ENCODE data around the gene TLCD2.

Gene TLCD2

GRCh38 chr17:1720856-1721386 is 10.7 kb upstream of the TLCD2 start:
- no peaks in the 10 kb centered on the region for H3K9me3 ChIP-seq
- peak; percentile 62 for DNase-seq
- peak; percentile 89 for TF ChIP-seq CTCF (IDR thresholded peaks at IDR 0.05; ENCODE audit: low read depth, low read length)
- H3K36me3 ChIP-seq: no peaks in the 10 kb centered on the region; the same call in 1 of the 2 replicates
- H3K4me3 ChIP-seq (ENCODE audit: low read depth, low read length): peak overlapping the region; percentile 45
- H3K4me1 ChIP-seq: peaks cover 4% of the 10 kb centered on the region
- H3K27me3 ChIP-seq: no peaks in the 10 kb centered on the region

GRCh38 chr17:1718362-1719165 is 8.4 kb upstream of the TLCD2 start:
- Histone ChIP-seq H3K4me1 (peaks cover 7% of the 10 kb centered on the region), H3K27me3 (no peaks in the 10 kb centered on the region), H3K36me3 (no peaks in the 10 kb centered on the region), H3K9me3 (no peaks in the 10 kb centered on the region), H3K4me3 (ENCODE audit: low read depth, low read length) (no peak overlapping the region)
- no peak for DNase-seq
- TF ChIP-seq CTCF (IDR thresholded peaks at IDR 0.05; ENCODE audit: low read depth, low read length): no peak

GRCh38 chr17:1716912-1717695 is 6.9 kb upstream of the TLCD2 start:
- peak overlapping the region; percentile 68 for H3K4me3 ChIP-seq (ENCODE audit: low read depth, low read length)
- H3K27me3 ChIP-seq: no peaks in the 10 kb centered on the region
- H3K4me1 ChIP-seq: peaks cover 7% of the 10 kb centered on the region
- no peak for TF ChIP-seq CTCF (IDR thresholded peaks at IDR 0.05; ENCODE audit: low read depth, low read length)
- H3K9me3 ChIP-seq: no peaks in the 10 kb centered on the region
- peak; percentile 87 for DNase-seq
- no peaks in the 10 kb centered on the region for H3K36me3 ChIP-seq

GRCh38 chr17:1716076-1716911 is 6.1 kb upstream of the TLCD2 start:
- TF ChIP-seq CTCF (IDR thresholded peaks at IDR 0.05; ENCODE audit: low read depth, low read length): no peak
- H3K4me3 ChIP-seq (ENCODE audit: low read depth, low read length): peak overlapping the region; percentile 68
- H3K27me3 ChIP-seq: no peaks in the 10 kb centered on the region
- DNase-seq: peak; percentile 98
- no peaks in the 10 kb centered on the region for H3K9me3 ChIP-seq
- peaks cover 7% of the 10 kb centered on the region for H3K4me1 ChIP-seq
- no peaks in the 10 kb centered on the region for H3K36me3 ChIP-seq

- no peak for DNase-seq
- no peaks in the 10 kb centered on the region for H3K36me3 ChIP-seq
- peaks cover 7% of the 10 kb centered on the region for H3K4me1 ChIP-seq
- peak overlapping the region; percentile 56 for H3K4me3 ChIP-seq (ENCODE audit: low read depth, low read length)
- no peaks in the 10 kb centered on the region for H3K9me3 ChIP-seq
- TF ChIP-seq CTCF (IDR thresholded peaks at IDR 0.05; ENCODE audit: low read depth, low read length): no peak
- no peaks in the 10 kb centered on the region for H3K27me3 ChIP-seq
These were observed 5.6 kb upstream of the TLCD2 start for GRCh38 chr17:1715803-1716075.

All from BE2C (cell line).